Fibroblast of the aortic adventitia (primary cell): Measurements from ENCODE around the gene SMIM13. TPM values are rescaled to one million over a fixed set of nuclear protein-coding genes. Genes with fewer than 3 reads are reported as not detected.

Experiments
- DNase-seq: peaks from one replicate; pipeline ENCODE4 v3.0.0-alpha.2; 2010; ENCODE audit warnings: low read depth
- H3K4me3 ChIP-seq: 2 replicates; pipeline ENCODE4 v1.5.1; 2011; ENCODE audit warnings: low read depth, mild to moderate bottlenecking, control low read depth, low read length, moderate library complexity
- CTCF ChIP-seq: IDR thresholded peaks from 2 replicates; pipeline ENCODE4 v1.5.1; 2011; ENCODE audit warnings: mild to moderate bottlenecking, low read length, control low read depth, inconsistent platforms; ENCODE audit not compliant: insufficient read depth
- total RNA-seq: library from RNA; depleted of rRNA; stranded (reverse); fragments of >200 nt; gene quantifications from 2 replicates; pipeline ENCODE4 v1.2.3, GENCODE V29; 2012; ENCODE audit warnings: low replicate concordance

The SMIM13 gene
- total RNA-seq, 1 donor, result 8.1 TPM

- TF ChIP-seq CTCF, result no peak
- H3K4me3 ChIP-seq, result no peak overlapping the region
- no peak for DNase-seq
Measured at GRCh38 chr6:11065436-11066202, 28.0 kb upstream of the SMIM13 start.

- DNase-seq, result no peak
- H3K4me3 ChIP-seq, result no peak overlapping the region
- TF ChIP-seq CTCF, result no peak
Measured at GRCh38 chr6:11066505-11067347, 26.9 kb upstream of the SMIM13 start.

GRCh38 chr6:11067348-11067747, 26.3 kb upstream of the SMIM13 start:
- H3K4me3 ChIP-seq, result no peak overlapping the region
- no peak for TF ChIP-seq CTCF
- no peak for DNase-seq

- DNase-seq, result no peak
- TF ChIP-seq CTCF, result no peak
- no peak overlapping the region for H3K4me3 ChIP-seq
Measured at GRCh38 chr6:11069760-11070159, 23.9 kb upstream of the SMIM13 start.

- no peak for DNase-seq
- no peak for TF ChIP-seq CTCF
- H3K4me3 ChIP-seq, result no peak overlapping the region
Measured at GRCh38 chr6:11072101-11072500, 21.5 kb upstream of the SMIM13 start.

- no peak overlapping the region for H3K4me3 ChIP-seq
- TF ChIP-seq CTCF, result no peak
Measured at GRCh38 chr6:11076540-11076939, 17.1 kb upstream of the SMIM13 start.

More at GRCh38 chr6:11076540-11076939, 17.1 kb upstream of the SMIM13 start:
- no peak for DNase-seq
